ENCODE results near the gene HPS5.
A peak's percentile ranks its signal among the peaks of the same experiment; 100 is the strongest.
"Not testable (repeated sequence)": the region's sequence is repeated elsewhere in the genome, so short reads cannot be mapped to it uniquely, and the experiment has no call there.

Gene HPS5

DNA sequence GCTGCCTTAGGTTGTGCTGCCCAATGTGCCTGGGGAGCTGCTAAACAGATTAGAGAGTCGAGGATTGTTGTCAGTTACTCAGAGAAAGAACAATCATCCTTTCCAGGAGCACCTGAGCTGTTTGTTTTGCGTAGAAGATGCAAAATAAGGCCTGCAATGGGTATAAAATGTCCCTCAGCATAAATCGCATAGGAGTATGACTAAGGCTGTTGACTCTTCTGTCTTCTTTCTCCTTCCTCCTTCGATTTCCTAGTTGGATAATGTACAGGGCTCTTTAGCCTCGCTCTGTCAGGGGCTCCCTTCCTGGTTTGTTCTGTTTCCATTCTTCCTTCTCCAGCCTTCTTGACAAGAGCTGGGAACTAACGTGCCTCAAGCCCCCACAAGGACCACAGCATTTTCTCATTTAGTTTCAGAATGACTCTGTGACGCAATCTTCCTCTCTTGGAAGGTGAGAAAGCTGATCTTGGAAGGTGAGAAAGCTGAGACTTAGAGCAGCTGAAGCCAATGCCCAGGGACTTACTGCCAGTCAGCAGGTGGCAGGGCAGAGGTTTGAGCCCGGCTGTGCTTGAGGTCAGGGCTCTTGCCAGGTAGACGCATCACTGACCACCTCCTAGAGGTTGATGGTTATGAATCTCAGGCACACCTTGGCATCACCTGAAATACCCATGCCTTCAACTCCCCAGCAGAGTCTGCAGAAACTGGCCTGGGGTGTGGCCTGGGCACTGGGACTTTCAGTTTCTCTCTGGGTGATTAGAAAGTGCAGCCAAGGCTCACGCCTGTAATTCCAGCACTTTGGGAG, 54.4 kb downstream of the HPS5 start:
- not testable (repeated sequence) for DNase-seq

DNA sequence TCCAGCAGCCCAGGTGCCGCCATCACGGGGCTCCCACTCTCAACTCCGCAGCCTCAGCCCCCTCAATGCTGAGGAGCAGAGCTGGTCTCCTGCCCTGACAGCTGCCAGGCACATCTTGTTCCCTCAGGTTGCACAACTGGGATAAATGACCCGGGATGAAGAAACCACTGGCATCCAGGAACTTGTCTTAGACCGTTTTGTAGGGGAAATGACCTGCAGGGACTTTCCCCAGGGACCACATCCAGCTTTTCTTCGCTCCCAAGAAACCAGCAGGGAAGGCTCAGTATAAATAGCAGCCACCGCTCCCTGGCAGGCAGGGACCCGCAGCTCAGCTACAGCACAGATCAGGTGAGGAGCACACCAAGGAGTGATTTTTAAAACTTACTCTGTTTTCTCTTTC, 56.0 kb downstream of the HPS5 start, which contains the start of gene SAA1:
Gene SAA1 (plus strand): TSS at position 316 of the 400 bp plus-strand sequence. CDS start 624 bp downstream, outside the sequence.
- DNase-seq: no peak

DNA sequence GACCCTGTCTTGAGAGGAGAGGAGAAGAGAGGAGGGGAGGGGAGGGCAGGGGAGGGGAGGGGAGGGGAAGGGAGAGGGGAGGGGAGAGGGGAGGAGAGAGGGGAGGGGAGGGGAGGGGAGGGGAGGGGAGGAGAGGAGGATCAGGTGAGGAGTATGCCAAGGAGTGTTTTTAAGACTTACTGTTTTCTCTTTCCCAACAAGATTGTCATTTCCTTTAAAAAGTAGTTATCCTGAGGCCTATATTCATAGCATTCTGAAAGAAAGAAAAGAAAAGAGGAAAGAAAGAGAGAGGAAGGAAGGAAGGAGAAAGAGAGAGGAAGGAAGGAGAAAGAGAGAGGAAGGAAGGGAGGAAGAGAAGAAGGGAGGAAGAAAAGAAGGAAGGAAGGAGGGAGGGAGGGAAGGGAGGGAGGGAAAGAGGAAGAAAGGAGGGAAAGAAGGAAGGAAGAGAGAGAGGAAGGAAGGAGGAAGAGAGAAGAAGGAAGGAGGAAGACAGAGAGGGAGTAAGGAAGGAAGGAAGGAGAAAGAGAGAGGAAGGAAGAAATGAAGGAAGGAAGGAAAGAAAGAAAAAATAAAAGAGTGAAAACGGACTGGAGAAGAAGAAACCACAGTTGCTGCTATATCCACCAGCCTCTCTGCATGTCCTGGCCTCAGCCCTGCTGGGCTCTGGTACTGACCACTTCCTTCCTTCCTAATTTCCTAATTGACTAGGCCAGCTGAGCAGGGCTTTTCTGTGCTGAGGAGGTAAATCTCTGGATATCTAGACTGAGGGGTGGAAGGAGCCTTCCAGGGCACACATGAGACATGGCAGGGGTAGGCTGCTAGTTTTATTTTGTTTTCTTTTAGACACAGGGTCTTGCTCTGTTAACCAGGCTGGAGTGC, 57.0 kb downstream of the HPS5 start:
- DNase-seq: no peak

DNA sequence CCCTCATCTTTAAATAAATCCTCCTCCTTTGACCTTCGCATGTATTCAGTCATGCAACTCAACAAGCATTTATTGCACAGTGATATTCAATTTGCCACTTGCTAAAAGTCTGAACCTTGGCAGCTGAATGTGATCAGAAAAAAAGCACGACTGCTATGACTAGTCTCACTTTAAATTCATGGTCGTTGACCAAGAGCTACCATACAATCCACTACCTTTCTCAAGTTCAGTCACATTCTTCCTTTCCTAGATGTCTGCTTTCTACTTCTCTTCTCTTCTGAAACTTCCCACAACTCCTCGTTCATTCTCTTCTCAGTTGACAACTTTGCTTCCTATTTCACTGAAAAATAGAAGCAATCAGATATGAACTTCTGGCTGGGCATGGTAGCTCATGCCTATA, 57.9 kb downstream of the HPS5 start:
- no peak for DNase-seq

DNA sequence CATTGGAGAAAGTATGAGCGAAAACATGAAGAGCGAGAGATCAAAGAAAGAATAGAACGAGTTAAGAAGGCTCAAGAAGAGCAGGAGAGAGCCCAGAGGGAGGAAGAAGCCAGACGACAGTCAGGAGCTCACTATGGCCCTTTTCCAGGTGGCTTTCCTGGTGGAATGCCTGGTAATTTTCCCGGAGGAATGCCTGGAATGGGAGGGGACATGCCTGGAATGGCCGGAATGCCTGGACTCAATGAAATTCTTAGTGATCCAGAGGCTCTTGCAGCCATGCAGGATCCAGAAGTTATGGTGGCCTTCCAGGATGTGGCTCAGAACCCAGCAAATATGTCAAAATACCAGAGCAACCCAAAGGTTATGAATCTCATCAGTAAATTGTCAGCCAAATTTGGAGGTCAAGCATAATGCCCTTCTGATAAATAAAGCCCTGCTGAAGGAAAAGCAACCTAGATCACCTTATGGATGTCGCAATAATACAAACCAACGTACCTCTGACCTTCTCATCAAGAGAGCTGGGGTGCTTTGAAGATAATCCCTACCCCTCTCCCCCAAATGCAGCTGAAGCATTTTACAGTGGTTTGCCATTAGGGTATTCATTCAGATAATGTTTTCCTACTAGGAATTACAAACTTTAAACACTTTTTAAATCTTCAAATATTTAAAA, 59.1 kb downstream of the HPS5 start:
- DNase-seq: not testable (repeated sequence)

DNA sequence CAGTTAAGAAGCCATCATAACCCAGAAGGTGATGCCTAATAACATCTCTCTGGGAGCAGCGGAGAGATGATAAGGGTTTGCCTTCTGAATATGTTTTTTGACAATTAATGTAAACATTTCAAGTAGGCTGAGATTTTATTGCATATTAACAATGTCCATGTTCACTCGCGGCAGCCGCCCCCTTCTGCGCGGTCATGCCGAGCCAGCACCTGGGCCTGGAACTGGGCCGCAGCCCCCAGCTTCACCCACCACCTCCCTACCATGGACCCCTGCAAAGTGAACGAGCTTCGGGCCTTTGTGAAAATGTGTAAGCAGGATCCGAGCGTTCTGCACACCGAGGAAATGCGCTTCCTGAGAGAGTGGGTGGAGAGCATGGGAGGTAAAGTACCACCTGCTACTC, 60.2 kb downstream of the HPS5 start:
- no peak for DNase-seq

DNA sequence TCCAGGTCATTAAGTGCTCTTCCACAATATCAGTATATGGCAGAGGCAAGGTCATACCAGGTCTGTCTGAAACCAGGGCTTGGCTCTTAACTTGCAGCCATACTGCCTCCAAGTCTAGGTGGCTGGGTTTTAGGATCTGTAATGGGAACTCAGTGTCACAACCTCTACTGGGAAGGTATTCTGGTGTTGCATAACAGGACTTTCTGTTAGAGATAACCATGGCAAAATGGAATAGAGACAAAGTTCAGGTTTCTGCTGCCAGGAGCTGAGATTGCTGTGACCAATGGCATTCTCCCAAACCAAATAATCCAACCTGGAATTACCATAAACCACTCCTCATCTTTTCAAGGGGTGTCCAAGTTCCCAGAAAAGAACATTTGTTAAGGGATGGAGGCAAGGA, 62.7 kb downstream of the HPS5 start:
- DNase-seq: no peak

DNA sequence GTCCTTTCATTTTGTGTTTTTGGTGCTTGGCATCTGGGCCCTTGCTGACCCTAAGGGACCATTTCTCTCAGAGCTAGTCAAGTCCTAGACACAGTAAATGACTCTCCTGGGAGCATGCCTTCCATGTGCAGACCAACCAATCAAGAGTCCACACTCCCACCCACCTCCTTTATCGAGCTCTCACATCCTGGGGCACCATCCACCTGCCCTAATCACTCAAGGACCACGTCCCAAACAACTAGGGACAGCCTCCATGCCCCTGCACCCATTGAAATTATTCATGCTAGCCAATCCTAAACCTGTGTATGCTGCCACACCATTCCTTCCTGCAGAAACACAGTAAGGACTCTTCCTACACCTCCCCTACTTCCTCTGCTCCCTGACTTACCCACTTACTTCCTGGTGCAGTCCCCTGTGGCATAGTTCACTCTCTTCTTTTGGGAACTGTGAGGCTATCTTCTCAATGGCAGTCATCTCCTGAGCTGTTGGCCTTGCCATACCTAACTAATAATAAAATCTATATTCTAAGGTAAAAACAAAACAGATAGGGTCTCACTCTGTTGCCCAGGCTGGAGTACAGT, 67.1 kb downstream of the HPS5 start:
- no peak for DNase-seq

DNA sequence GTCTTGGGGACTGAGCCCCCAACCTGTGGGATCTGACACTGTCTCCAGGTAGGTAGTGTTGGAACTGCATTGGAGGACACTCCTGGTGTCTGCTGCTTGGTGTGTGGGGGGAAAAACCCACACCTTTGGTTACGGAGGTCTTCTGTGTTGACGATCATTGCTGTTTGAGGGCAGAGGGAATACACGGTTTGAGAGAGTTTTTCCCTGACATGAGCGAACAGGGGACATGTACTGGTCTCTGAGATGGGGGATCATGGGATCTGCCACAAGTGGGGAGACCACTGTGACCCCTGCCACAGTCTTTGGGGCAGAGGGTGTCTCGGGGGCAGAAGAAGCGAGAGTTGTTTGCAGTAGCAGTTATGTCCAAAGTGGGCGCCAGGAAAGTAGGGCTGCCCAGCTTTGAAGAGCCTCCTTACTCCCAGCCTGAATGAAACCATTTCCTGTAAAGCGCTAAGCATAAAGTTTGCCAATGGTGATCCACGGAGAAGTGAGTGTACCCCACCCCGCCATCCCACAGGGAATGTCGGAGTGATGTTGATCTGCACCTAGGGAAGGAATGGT, 68.1 kb downstream of the HPS5 start:
- no peak for DNase-seq

DNA sequence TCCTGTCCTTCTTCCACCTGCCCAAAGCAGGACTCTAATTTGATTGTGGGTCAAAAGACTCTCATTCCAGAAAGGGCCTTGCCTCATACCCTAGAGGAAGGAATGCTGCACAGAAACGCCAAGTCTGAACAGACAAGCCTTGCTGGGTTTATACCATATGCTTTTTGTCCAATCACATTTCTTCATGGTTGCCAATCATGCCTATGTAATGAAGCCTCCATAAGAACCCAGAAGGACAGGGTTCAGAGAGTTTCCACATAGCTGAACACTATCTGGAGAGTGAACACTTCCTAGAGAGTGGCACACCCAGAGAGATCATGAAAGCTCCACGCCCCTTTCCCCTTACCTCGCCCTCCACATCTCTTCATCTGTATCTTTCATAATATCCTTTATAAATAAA, 68.7 kb downstream of the HPS5 start:
- no peak for DNase-seq

DNA sequence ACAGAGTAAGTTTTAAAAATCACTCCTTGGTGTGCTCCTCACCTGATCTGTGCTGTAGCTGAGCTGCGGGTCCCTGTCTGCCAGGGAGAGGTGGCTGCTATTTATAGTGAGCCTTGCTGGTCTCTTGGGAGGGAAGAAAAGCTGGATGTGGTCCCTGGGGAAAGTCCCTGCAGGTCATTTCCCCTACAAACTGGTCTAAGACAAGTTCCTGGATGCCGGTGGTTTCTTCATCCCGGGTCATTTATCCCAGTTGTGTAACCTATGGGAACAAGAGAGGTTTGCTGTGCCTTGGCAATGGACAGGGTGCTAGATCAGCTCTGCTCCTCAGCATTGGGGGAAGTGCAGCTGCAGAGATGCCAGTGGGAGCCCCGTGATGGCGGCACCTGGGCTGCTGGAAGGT, 73.4 kb downstream of the HPS5 start, which contains the start of gene SAA2:
Gene SAA2 (minus strand): TSS at position 108 of the 400 bp plus-strand sequence. CDS start 657 bp downstream, outside the sequence.
- DNase-seq: no peak

DNA sequence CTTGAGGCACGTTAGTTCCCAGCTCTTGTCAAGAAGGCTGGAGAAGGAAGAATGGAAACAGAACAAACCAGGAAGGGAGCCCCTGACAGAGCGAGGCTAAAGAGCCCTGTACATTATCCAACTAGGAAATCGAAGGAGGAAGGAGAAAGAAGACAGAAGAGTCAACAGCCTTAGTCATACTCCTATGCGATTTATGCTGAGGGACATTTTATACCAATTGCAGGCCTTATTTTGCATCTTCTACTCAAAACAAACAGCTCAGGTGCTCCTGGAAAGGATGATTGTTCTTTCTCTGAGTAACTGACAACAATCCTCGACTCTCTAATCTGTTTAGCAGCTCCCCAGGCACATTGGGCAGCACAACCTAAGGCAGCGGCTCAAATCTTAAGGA, 74.8 kb downstream of the HPS5 start:
- not testable (repeated sequence) for DNase-seq

DNA sequence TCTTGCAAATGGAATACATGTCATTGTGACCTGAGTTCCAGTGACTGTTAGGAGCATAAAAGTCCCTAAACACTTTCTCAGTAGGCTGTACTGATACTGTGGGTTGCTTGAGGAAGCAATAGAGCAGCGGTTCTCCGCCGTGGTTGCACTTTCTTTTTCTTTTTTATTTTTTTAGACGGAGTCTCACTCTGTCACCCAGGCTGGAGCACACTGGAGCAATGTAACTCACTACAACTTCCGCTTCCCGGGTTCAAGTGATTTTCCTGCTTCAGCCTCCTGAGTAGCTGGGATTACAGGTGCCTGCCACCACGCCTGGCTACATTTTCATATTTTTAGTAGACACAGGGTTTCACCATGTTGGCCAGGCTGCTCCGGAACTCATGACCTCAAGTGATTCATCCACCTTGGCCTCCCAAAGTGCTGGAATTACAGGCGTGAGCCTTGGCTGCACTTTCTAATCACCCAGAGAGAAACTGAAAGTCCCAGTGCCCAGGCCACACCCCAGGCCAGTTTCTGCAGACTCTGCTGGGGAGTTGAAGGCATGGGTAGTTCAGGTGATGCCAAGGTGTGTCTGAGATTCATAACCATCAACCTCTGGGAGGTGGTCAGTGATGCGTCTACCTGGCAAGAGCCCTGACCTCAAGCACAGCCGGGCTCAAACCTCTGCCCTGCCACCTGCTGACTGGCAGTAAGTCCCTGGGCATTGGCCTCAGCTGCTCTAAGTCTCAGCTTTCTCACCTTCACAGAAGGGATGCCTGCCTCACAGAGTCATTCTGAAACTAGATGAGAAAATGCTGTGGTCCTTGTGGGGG, 75.4 kb downstream of the HPS5 start:
- not testable (repeated sequence) for DNase-seq

DNA sequence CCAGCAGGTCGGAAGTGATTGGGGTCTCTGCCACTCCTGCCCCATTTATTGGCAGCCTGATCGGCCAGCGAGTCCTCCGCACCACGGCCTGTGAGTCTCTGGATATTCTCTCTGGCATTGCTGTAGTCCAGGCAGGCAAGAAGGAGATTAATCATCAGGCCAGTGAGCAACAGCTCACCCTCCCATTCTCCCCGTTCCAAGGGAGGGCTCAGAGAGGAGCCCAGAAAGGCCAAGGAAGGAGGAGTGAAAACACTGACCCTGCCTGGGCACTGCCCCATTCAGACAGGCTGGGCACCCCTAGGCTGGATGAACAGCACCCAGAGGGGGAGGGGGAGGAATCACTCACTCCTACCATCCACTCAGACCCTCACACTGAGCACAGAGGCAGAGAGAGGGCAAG, 76.5 kb downstream of the HPS5 start:
- no peak for DNase-seq

DNA sequence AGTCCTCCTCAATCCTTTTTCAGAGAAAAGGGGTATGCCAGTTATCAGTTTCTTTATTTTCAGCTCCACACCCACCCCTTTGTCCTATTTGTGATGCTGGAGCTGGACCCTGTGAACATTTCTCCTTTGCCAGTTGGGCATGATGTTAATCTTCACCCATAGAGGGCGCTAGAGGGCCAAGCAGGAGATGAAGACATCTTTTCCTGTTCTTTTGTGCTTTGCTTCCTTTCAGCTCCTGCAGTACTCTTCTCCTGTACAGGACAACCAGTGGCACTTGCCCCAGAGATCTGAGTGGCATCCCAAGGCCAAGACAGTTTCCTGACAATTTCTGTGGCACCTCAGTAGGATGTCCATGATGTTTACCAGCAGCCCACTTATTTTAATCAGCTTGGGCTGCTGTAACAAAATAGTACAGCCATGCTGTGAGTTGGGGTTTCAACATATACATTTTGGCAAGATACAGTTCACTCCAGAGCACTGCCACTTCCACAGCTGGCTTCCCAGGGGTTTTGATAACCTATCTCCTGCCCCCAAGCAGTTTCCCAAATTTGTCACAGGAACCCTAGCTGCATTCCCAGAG, 78.1 kb downstream of the HPS5 start:
- peak; percentile 21 for DNase-seq

DNA sequence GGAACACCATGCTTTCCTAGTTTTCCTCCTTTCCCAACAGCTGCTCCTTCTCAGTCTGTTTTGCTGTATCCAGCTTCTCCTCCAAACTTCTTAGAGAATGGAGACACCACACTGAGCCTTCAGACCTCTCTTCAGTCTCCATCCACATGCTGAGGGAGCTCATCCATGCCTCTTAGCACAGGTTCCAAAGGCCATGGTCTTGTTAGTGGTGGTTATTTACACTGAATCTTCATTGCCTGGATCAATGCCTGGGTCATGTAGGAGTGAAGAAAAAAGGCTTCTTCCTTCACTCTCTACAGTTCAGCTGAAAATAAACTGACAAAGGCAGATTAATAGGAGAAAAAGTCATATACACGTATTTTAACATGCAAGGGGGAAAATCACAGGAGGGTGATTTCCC, 82.3 kb downstream of the HPS5 start:
- DNase-seq: no peak

DNA sequence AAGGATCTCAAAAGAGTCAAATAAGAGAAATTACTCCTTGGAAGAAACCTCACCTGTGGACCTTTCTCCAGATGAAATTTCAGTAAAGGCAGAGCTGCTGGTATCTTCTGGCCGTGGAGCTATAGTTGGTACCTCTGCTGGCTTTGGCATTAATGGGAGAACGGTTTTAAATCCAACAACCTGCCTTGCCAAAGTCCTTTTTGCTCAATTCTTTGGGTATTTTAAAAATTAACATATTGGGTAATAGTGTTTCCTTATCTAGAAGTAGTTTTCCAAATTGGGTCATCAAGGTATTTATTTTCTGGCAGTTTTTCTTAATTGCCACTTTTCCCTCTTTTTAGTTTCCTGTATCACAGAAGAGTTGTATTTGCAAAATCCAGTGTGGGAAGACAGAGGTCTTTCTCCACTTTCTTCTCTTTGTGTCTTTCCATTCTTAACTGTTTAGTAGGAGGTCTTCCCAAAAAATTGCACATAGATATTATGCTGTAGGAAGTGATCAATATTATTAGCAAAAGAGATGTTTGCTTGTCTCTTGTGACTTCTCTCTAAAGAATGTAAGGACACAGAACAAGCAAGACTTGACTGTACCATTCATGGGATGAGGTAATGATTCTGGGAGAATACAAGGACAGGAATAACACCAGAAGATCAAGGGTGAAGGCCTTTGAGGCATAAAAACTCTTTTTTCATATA, 85.1 kb downstream of the HPS5 start, which contains the start of gene SAA4:
Gene SAA4 (minus strand): TSS at position 139 of the 693 bp plus-strand sequence. CDS start 876 bp downstream, outside the sequence.
- no peak for DNase-seq

DNA sequence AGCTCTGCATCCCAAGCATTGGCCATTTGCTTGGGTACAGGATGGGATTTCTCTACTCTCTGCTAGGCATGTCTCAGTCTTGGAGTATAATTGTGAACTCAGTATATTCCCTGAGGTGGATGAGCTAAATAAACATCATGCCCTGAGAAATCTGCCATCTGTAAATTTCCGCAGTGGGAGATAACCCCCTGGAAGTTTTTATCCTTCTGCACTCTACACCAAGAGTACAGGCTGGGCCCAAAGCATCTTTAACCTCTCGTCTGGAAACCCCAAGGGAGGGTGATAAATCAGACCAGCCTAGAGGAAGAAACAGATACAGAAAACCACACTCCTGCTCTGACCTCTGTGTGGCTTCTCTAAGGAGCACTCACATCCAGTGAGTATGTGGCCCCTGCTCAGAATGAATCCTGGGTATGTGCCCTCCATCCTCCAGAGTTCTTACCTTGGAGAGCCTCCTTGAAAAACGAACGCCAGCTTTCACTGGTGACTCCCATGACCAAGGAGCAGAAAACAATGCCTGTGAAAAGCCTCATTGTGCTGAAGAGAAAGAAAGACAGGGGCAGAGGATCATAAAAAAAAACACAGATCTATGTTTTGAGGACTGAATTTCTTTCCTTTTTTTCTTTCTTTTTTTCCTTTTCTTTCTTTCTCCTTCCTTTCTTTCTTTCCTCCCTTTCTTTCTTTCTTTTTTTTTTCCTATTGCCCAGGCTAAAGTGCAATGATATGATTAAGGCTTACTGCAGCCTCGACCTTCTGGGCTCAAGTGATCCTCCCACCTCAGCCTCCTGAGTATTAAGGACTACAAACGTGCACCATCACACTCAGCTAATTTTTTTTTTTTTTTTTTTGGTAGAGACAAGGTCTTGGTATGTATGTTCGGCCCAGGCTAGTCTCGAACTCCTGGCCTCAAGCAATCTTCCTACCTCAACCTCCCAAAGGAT, 86.3 kb downstream of the HPS5 start:
- no peak for DNase-seq

DNA sequence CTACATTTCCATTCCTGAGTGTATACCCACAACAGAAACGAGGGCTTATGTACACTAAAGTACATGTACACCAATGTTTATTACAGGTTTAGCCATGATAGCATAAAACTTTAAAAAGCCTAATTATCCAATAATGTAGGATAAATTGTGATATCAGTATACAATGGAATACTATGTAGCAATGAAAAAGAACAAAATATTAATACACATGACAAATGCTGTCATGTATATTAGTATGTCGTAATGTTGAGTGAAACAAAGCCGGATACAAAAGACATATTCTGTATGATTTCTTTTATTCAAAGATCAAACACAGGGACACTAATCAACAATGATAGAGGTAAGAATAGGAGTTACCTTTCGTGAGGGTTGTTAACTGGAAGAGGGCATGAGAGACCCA, 88.0 kb downstream of the HPS5 start:
- no peak for DNase-seq
